Measurements from ENCODE around the gene MCEMP1. TPM values are rescaled to one million over a fixed set of nuclear protein-coding genes. Genes with fewer than 3 reads are reported as not detected.

Gene MCEMP1
- total RNA-seq, 1 donor from 2014 or later = not detected

GRCh38 chr19:7706188-7706954, 29.5 kb downstream of the MCEMP1 start:
- no peak overlapping the region for H2AFZ ChIP-seq (ENCODE audit: low read depth, low read length)
- no peaks in the 10 kb centered on the region for H3K9me3 ChIP-seq (ENCODE audit: insufficient read depth, low read depth, low read length)
- no peak for DNase-seq (ENCODE audit: low read depth)
- H3K27ac Mint-ChIP-seq (ENCODE audit: unreplicated experiment) = no peak overlapping the region
- peaks cover 48% of the 10 kb centered on the region for H3K27me3 Mint-ChIP-seq (ENCODE audit: low read depth, unreplicated experiment)
- H3K27me3 ChIP-seq (ENCODE audit: insufficient read depth, low read length) = no peaks in the 10 kb centered on the region
- H4K20me1 ChIP-seq (ENCODE audit: insufficient read depth, low read length) = no peaks in the 10 kb centered on the region
- no peaks in the 10 kb centered on the region for H3K9me3 Mint-ChIP-seq (ENCODE audit: unreplicated experiment)
- FAIRE-seq = no peak
- H3K4me3 ChIP-seq (ENCODE audit: insufficient read depth, low read depth, low read length) = no peak overlapping the region
- no peak for TF ChIP-seq CTCF (IDR thresholded peaks at IDR 0.05; ENCODE audit: insufficient read depth, low read depth, low read length)
- no peak for TF ChIP-seq EZH2 (IDR thresholded peaks at IDR 0.05; ENCODE audit: insufficient read depth, low read length)
- no peaks in the 10 kb centered on the region for H3K4me1 ChIP-seq (ENCODE audit: insufficient read depth, low read length)
- no peak overlapping the region for H3K4me3 Mint-ChIP-seq (ENCODE audit: unreplicated experiment)
- no peaks in the 10 kb centered on the region for H3K36me3 Mint-ChIP-seq (ENCODE audit: low read depth, unreplicated experiment)
- no peak overlapping the region for H3K27ac ChIP-seq (ENCODE audit: low read depth, low read length)
- no peak overlapping the region for H3K9ac ChIP-seq (ENCODE audit: low read length)
- no peaks in the 10 kb centered on the region for H3K4me1 Mint-ChIP-seq (ENCODE audit: low read depth, unreplicated experiment)
- no peaks in the 10 kb centered on the region for H3K79me2 ChIP-seq (ENCODE audit: insufficient read depth, low read length)
- no peak overlapping the region for H3K4me2 ChIP-seq (ENCODE audit: low read length)
- no peaks in the 10 kb centered on the region for H3K36me3 ChIP-seq (ENCODE audit: insufficient read depth, low read length)

- Histone ChIP-seq H3K4me2 (ENCODE audit: low read length) (no peak overlapping the region), H4K20me1 (ENCODE audit: insufficient read depth, low read length) (no peaks in the 10 kb centered on the region), H2AFZ (ENCODE audit: low read depth, low read length) (no peak overlapping the region), H3K27ac (ENCODE audit: low read depth, low read length) (no peak overlapping the region), H3K9ac (ENCODE audit: low read length) (no peak overlapping the region), H3K36me3 (ENCODE audit: insufficient read depth, low read length) (no peaks in the 10 kb centered on the region), H3K9me3 (ENCODE audit: insufficient read depth, low read depth, low read length) (no peaks in the 10 kb centered on the region), H3K4me3 (ENCODE audit: insufficient read depth, low read depth, low read length) (no peak overlapping the region), H3K79me2 (ENCODE audit: insufficient read depth, low read length) (no peaks in the 10 kb centered on the region), H3K27me3 (ENCODE audit: insufficient read depth, low read length) (no peaks in the 10 kb centered on the region), H3K4me1 (ENCODE audit: insufficient read depth, low read length) (no peaks in the 10 kb centered on the region)
- DNase-seq (ENCODE audit: low read depth) (no peak), FAIRE-seq (no peak)
- Mint-ChIP-seq H3K4me3 (ENCODE audit: unreplicated experiment) (no peak overlapping the region), H3K27ac (ENCODE audit: unreplicated experiment) (no peak overlapping the region), H3K36me3 (ENCODE audit: low read depth, unreplicated experiment) (no peaks in the 10 kb centered on the region), H3K9me3 (ENCODE audit: unreplicated experiment) (no peaks in the 10 kb centered on the region), H3K4me1 (ENCODE audit: low read depth, unreplicated experiment) (no peaks in the 10 kb centered on the region), H3K27me3 (ENCODE audit: low read depth, unreplicated experiment) (peaks cover 45% of the 10 kb centered on the region)
- TF ChIP-seq EZH2 (IDR thresholded peaks at IDR 0.05; ENCODE audit: insufficient read depth, low read length) (no peak), CTCF (IDR thresholded peaks at IDR 0.05; ENCODE audit: insufficient read depth, low read depth, low read length) (no peak)
Measured at GRCh38 chr19:7706955-7707456, 30.1 kb downstream of the MCEMP1 start.

DNA sequence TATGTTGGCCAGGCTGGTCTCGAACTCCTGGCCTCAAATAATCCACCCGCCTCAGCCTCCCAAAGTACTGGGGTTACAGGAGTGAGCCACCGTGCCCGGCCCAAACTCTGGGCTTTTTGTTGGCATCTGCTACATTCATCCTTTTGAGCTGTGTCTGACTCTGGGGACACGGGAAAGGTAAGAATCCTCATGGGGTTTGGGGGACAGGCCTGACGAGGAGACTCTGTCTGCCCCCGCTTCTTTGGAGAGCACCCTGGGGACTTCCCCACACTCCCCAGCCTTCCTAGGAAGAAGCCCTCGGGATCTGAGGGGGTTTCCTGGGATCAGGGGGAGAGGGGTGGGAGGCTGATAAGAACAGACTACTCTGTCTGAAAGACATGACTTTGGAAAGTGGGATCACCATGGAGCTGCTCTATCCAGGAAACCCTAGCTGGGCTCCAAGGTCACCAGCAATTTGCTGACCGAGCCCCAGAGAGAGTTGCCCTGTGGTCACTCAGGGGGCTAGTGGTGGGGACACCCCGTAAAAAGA, 33.1 kb downstream of the MCEMP1 start:
- Histone ChIP-seq H3K4me1 (ENCODE audit: insufficient read depth, low read length) (no peaks in the 10 kb centered on the region), H3K9me3 (ENCODE audit: insufficient read depth, low read depth, low read length) (no peaks in the 10 kb centered on the region), H3K27ac (ENCODE audit: low read depth, low read length) (no peak overlapping the region), H3K36me3 (ENCODE audit: insufficient read depth, low read length) (no peaks in the 10 kb centered on the region), H2AFZ (ENCODE audit: low read depth, low read length) (no peak overlapping the region), H3K27me3 (ENCODE audit: insufficient read depth, low read length) (no peaks in the 10 kb centered on the region), H3K9ac (ENCODE audit: low read length) (no peak overlapping the region), H3K4me2 (ENCODE audit: low read length) (no peak overlapping the region), H3K79me2 (ENCODE audit: insufficient read depth, low read length) (no peaks in the 10 kb centered on the region), H3K4me3 (ENCODE audit: insufficient read depth, low read depth, low read length) (no peak overlapping the region), H4K20me1 (ENCODE audit: insufficient read depth, low read length) (no peaks in the 10 kb centered on the region)
- Mint-ChIP-seq H3K27me3 (ENCODE audit: low read depth, unreplicated experiment) (peaks cover 29% of the 10 kb centered on the region), H3K4me1 (ENCODE audit: low read depth, unreplicated experiment) (no peaks in the 10 kb centered on the region), H3K9me3 (ENCODE audit: unreplicated experiment) (no peaks in the 10 kb centered on the region), H3K36me3 (ENCODE audit: low read depth, unreplicated experiment) (no peaks in the 10 kb centered on the region), H3K27ac (ENCODE audit: unreplicated experiment) (no peak overlapping the region), H3K4me3 (ENCODE audit: unreplicated experiment) (no peak overlapping the region)
- no peak for FAIRE-seq
- TF ChIP-seq EZH2 (IDR thresholded peaks at IDR 0.05; ENCODE audit: insufficient read depth, low read length) (no peak), CTCF (IDR thresholded peaks at IDR 0.05; ENCODE audit: insufficient read depth, low read depth, low read length) (no peak)
- DNase-seq (ENCODE audit: low read depth) = no peak

All from astrocyte (in vitro differentiated cells and primary cell).